Measurements from ENCODE around the gene SPG11.

- TF ChIP-seq EZH2 (IDR thresholded peaks at IDR 0.05): no peak
- TF ChIP-seq POLR2AphosphoS5 (IDR thresholded peaks at IDR 0.05; ENCODE audit: borderline replicate concordance, low read depth, low read length): no peak
These were observed 718 bp downstream of the SPG11 start for GRCh38 chr15:44662478-44663409.

Data from SK-N-MC (cell line).